Hepatocyte (in vitro differentiated cells): ENCODE data around the gene CEMIP2.

Experiments
- CTCF ChIP-seq: fragments of 200-600 bp; sonication (generic); IDR thresholded peaks from 2 replicates; pipeline ENCODE4 v1.5.1; 2016; ENCODE audit warnings: antibody characterized with exemption, mild to moderate bottlenecking; ENCODE audit not compliant: poor library complexity
- EZH2 ChIP-seq: fragments of 200-600 bp; sonication (generic); IDR thresholded peaks from 2 replicates; pipeline ENCODE4 v1.6.1; 2016; ENCODE audit warnings: antibody characterized with exemption, mild to moderate bottlenecking, borderline replicate concordance
- EZH2phosphoT487 ChIP-seq: fragments of 200-600 bp; sonication (generic); IDR thresholded peaks from one replicate; pipeline ENCODE4 v1.6.1; 2018; ENCODE audit warnings: antibody characterized with exemption, mild to moderate bottlenecking, low read depth, moderate library complexity; ENCODE audit not compliant: unreplicated experiment, severe bottlenecking

- no peak for TF ChIP-seq CTCF
- no peak for TF ChIP-seq EZH2phosphoT487
- no peak for TF ChIP-seq EZH2
These were observed 58.9 kb downstream of the CEMIP2 start for GRCh38 chr9:71709384-71709783.
